IMR-90 (cell line): ENCODE measurements around the gene RAPGEF2. TPM values are rescaled to one million over a fixed set of nuclear protein-coding genes. Genes with fewer than 3 reads are reported as not detected.
A peak's percentile ranks its signal among the peaks of the same experiment; 100 is the strongest.

Experiments used
- ATAC-seq: fragments of 200-7000 bp; cut with Tn5 transposase; 2 replicates; pipeline ENCODE4 v1.9.1; 2020; ENCODE audit warnings: low read depth, mild to moderate bottlenecking, moderate library complexity
- BruUV-seq: library from RNA; stranded (reverse); fragments of 400-500 nt; replicated peaks from 2 replicates; lab custom pipeline; 2021; lab: Mats Ljungman, UMichigan
- CTCF ChIA-PET: fragments of 300-600 bp; formaldehyde crosslinking; extraction: SDS; loops from one replicate; lab custom pipeline; 2021; ENCODE audit warnings: antibody characterized with exemption; lab: Yijun Ruan, JAX
- POLR2A ChIA-PET: fragments of 300-600 bp; sonication (Branson Sonifier 250); formaldehyde crosslinking; loops from one replicate; lab custom pipeline; 2022; ENCODE audit warnings: antibody characterized with exemption; ENCODE audit not compliant: unreplicated experiment; lab: Charles Lee
- DNase-seq: peaks from one replicate; pipeline ENCODE4 v3.0.0; 2013
- H2AFZ ChIP-seq: replicated peaks from 2 replicates; pipeline ENCODE3; 2013; ENCODE audit warnings: low read length, mild to moderate bottlenecking; ENCODE audit not compliant: poor library complexity
- H2AK5ac ChIP-seq: 2 replicates; pipeline ENCODE4 v1.6.1; 2013; ENCODE audit warnings: low read depth, low read length, inconsistent platforms
- H2AK9ac ChIP-seq: replicated peaks from 2 replicates; pipeline ENCODE3; 2013; ENCODE audit warnings: mild to moderate bottlenecking, low read depth, low read length, moderate library complexity; ENCODE audit not compliant: poor library complexity
- H2BK120ac ChIP-seq: 2 replicates; pipeline ENCODE4 v1.6.1; 2013; ENCODE audit warnings: low read depth, low read length, inconsistent platforms
- H2BK15ac ChIP-seq: 3 replicates; pipeline ENCODE4 v1.6.1; 2013; ENCODE audit warnings: low read depth, low read length, inconsistent platforms
- H2BK20ac ChIP-seq: 2 replicates; pipeline ENCODE4 v1.6.1; 2013; ENCODE audit warnings: low read depth, mild to moderate bottlenecking, inconsistent platforms, low read length, moderate library complexity
- H2BK5ac ChIP-seq: 2 replicates; pipeline ENCODE4 v1.6.1; 2013; ENCODE audit warnings: mild to moderate bottlenecking, low read depth, low read length, inconsistent platforms; ENCODE audit not compliant: poor library complexity, severe bottlenecking
- H3K14ac ChIP-seq: replicated peaks from 2 replicates; pipeline ENCODE4 v1.6.1; 2013; ENCODE audit warnings: low read depth, low read length, inconsistent platforms
- H3K18ac ChIP-seq: 2 replicates; pipeline ENCODE4 v1.6.1; 2013; ENCODE audit warnings: low read depth, low read length, control low read depth
- H3K23ac ChIP-seq: 2 replicates; pipeline ENCODE4 v1.6.1; 2013; ENCODE audit warnings: low read depth, low read length, inconsistent platforms
- H3K27ac ChIP-seq: 2 replicates; pipeline ENCODE4 v1.5.1; 2013; ENCODE audit warnings: mild to moderate bottlenecking, control low read depth, low read length; ENCODE audit not compliant: insufficient read depth
- H3K27me3 ChIP-seq: 2 replicates; pipeline ENCODE4 v1.6.1; 2013; ENCODE audit warnings: low read length; ENCODE audit not compliant: control insufficient read depth, insufficient read depth
- H3K36me3 ChIP-seq: 2 replicates; pipeline ENCODE4 v1.6.1; 2013; ENCODE audit warnings: low read length, mixed read lengths; ENCODE audit not compliant: control insufficient read depth, insufficient read depth
- H3K4ac ChIP-seq: 2 replicates; pipeline ENCODE4 v1.6.1; 2013; ENCODE audit warnings: low read depth, low read length, inconsistent platforms
- H3K4me1 ChIP-seq: 2 replicates; pipeline ENCODE4 v1.6.1; 2013; ENCODE audit warnings: low read length, mixed read lengths; ENCODE audit not compliant: control insufficient read depth, insufficient read depth
- H3K4me2 ChIP-seq: 2 replicates; pipeline ENCODE4 v1.6.1; 2013; ENCODE audit warnings: low read depth, mild to moderate bottlenecking, control low read depth, low read length, moderate library complexity
- H3K4me3 ChIP-seq: 2 replicates; pipeline ENCODE4 v1.5.1; 2013; ENCODE audit warnings: low read depth, mild to moderate bottlenecking, control low read depth, low read length, moderate library complexity; ENCODE audit not compliant: insufficient read depth
- H3K56ac ChIP-seq: 2 replicates; pipeline ENCODE4 v1.6.1; 2013; ENCODE audit warnings: low read length, inconsistent platforms; ENCODE audit not compliant: insufficient read depth; ENCODE audit errors: extremely low read depth
- H3K79me1 ChIP-seq, 2 experiments: 2 replicates each; pipeline ENCODE4 v1.6.1; 2013; ENCODE audit warnings: low read length in 2 of 2, inconsistent platforms in 1 of 2, low read depth in 1 of 2
- H3K9ac ChIP-seq: 2 replicates; pipeline ENCODE4 v1.6.1; 2013; ENCODE audit warnings: low read depth, low read length, control low read depth
- H3K9me1 ChIP-seq: 2 replicates; pipeline ENCODE4 v1.6.1; 2013; ENCODE audit warnings: low read length, inconsistent platforms; ENCODE audit not compliant: insufficient read depth
- H3K9me3 ChIP-seq: 2 replicates; pipeline ENCODE4 v1.6.1; 2013; ENCODE audit warnings: low read length; ENCODE audit not compliant: control insufficient read depth, insufficient read depth
- H4K20me1 ChIP-seq: 2 replicates; pipeline ENCODE4 v1.6.1; 2013; ENCODE audit warnings: low read length, inconsistent platforms; ENCODE audit not compliant: insufficient read depth
- H4K5ac ChIP-seq: 2 replicates; pipeline ENCODE4 v1.6.1; 2013; ENCODE audit warnings: mild to moderate bottlenecking, low read depth, low read length, control low read depth
- H4K8ac ChIP-seq, 2 experiments: 2 replicates each; pipeline ENCODE4 v1.6.1; 2013; ENCODE audit warnings: low read depth in 2 of 2, low read length in 2 of 2, control low read depth in 1 of 2, inconsistent platforms in 1 of 2
- H4K91ac ChIP-seq: 2 replicates; pipeline ENCODE4 v1.6.1; 2013; ENCODE audit warnings: low read depth, low read length, inconsistent platforms; ENCODE audit not compliant: insufficient read depth
- CEBPB ChIP-seq: IDR thresholded peaks from 2 replicates; pipeline ENCODE4 v1.6.1; 2012; ENCODE audit warnings: low read depth, low read length, improper control_type of control experiment
- MAFK ChIP-seq: IDR thresholded peaks from 2 replicates; pipeline ENCODE4 v1.6.1; 2012; ENCODE audit warnings: low read depth, low read length, improper control_type of control experiment
- MAZ ChIP-seq: IDR thresholded peaks from 2 replicates; pipeline ENCODE4 v1.6.1; 2012; ENCODE audit warnings: low read depth, mild to moderate bottlenecking, low read length, improper control_type of control experiment, moderate library complexity, borderline replicate concordance
- SMC3 ChIP-seq: fragments of 150-350 bp; IDR thresholded peaks from 2 replicates; pipeline ENCODE4 v1.6.1; 2016; ENCODE audit warnings: low read depth, mild to moderate bottlenecking, antibody characterized with exemption, low read length, moderate library complexity
- WGBS, 2 experiments: methylation state at CpG; one replicate each; pipeline versions ENCODE4 v1.1.5 to v1.1.7; 2013; ENCODE audit warnings: missing lambda C conversion rate in 2 of 2; ENCODE audit not compliant: insufficient read length in 1 of 2; ENCODE audit errors: extremely low coverage in 2 of 2; 5-methylcytosine and 5-hydroxymethylcytosine counted together
- dilution Hi-C: fragments of 300-500 bp; cut with HindIII; formaldehyde crosslinking; loops from one replicate; pipeline ENCODE4 v1.14.3; 2018; ENCODE audit warnings: low sequenced_read_pairs; ENCODE audit not compliant: unreplicated experiment
- in situ Hi-C: fragments of 300-500 bp; cut with MboI; formaldehyde crosslinking; loops from 3 replicates; pipeline ENCODE4 v1.14.3; 2019; ENCODE audit warnings: low sequenced_read_pairs, inconsistent platforms, mixed read lengths
- intact Hi-C: fragments of 100-400 bp; cut with micrococcal nuclease; formaldehyde crosslinking; loops from 2 replicates; pipeline ENCODE4 v1.10.0; 2022
- polyA plus RNA-seq, 3 experiments: library from polyadenylated mRNA; depleted of rRNA; stranded (reverse); fragments of >200 nt; gene quantifications; 2 replicates each; pipeline ENCODE4 v1.2.3, GENCODE V29; 2012; ENCODE audit warnings: low replicate concordance in 1 of 3
- total RNA-seq: library from RNA; depleted of rRNA; stranded (reverse); fragments of >200 nt; gene quantifications from 2 replicates; pipeline ENCODE4 v1.2.3, GENCODE V29; 2012

The RAPGEF2 gene
- total and polyA plus RNA-seq, 2 of the 4 experiments (the other 2 are of a cell fraction), result 27.6 to 109 TPM

DNA sequence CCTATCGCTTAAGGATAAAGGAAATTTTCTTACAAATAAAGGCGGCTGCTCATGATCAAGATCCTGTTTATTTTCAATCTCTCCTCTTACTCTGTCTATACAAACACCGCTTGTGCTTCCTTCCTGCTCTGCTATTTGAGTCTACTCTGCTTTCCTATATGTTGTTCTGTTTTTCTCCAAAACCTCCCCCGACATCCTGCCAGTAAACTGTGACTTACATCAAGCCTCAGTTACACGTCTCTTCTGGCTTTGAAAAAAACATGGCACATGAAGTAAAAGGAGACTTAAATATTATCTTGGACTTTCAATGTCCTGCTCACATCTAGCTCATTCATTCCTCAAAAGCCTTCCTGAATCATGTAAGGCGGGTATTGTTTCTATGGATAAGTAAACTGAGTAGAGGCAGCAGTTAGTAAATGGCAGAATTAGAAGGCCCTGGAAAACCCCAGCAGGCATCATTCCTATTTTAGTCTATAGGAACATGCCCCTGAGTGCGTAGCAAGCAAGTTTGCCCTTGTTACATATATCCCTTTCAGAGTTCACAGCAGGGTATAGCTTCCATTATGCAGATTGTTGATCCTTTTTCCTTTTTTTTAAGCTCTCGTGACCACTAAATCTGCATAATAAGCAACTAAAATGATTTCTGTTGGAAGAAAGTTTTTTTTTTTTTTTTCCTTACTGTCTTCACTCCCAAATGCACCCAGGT is 280.1 kb downstream of the RAPGEF2 start:
- no peak overlapping the region for H2AFZ ChIP-seq
- H3K18ac ChIP-seq, result no peak overlapping the region
- H2AK9ac ChIP-seq, result no peak overlapping the region
- H3K56ac ChIP-seq, result no peak overlapping the region
- H4K5ac ChIP-seq, result no peak overlapping the region
- H3K27me3 ChIP-seq, result no peaks in the 10 kb centered on the region
- H2BK20ac ChIP-seq, result no peak overlapping the region
- H3K36me3 ChIP-seq, result no peaks in the 10 kb centered on the region
- H4K8ac ChIP-seq, result no peak overlapping the region; a peak in 1 of 4 replicates
- no peak overlapping the region for H3K14ac ChIP-seq
- TF ChIP-seq MAFK (no peak), MAZ (no peak), CEBPB (no peak), SMC3 (no peak)
- H2AK5ac ChIP-seq, result no peak overlapping the region
- no peak overlapping the region for H3K4ac ChIP-seq
- no CpG with 5 or more reads among the region's 8 CpGs for WGBS, 2 experiments
- no peak overlapping the region for H2BK15ac ChIP-seq
- CTCF ChIA-PET, result interaction anchor here (0.6 kb wide), 1 partner anchor 16 kb away, joined by 4 read pairs; no protein-coding TSS in a partner anchor
- H4K91ac ChIP-seq, result no peak overlapping the region
- no peaks in the 10 kb centered on the region for H3K9me3 ChIP-seq
- H3K23ac ChIP-seq, result no peak overlapping the region
- H3K4me1 ChIP-seq, result no peaks in the 10 kb centered on the region
- no peaks in the 10 kb centered on the region for H3K79me1 ChIP-seq
- in situ Hi-C loops (no loop called here), dilution Hi-C loops (no loop called here), intact Hi-C loops (no loop called here)
- no peak overlapping the region for H2BK5ac ChIP-seq
- POLR2A ChIA-PET, result no interaction called here
- no peaks in the 10 kb centered on the region for H4K20me1 ChIP-seq
- no peak overlapping the region for H3K4me2 ChIP-seq
- DNase-seq (no peak), ATAC-seq (no peak)
- BruUV-seq, result no TSS peak
- H2BK120ac ChIP-seq, result peak overlapping the region; percentile 10; the same call in 1 of the 2 replicates
- no peaks in the 10 kb centered on the region for H3K9me1 ChIP-seq
- H3K9ac ChIP-seq, result no peak overlapping the region
- no peak overlapping the region for H3K27ac ChIP-seq
- H3K4me3 ChIP-seq, result no peak overlapping the region
